Naive thymus-derived CD8-positive, alpha-beta T cell (primary cell): ENCODE measurements around the gene ITPR3. TPM values are rescaled to one million over a fixed set of nuclear protein-coding genes. Genes with fewer than 3 reads are reported as not detected.

Source experiments
- ATAC-seq, 2 donors: fragments of 150-1000 bp; cut with Tn5 transposase in 1 of 2; sonication (Bioruptor Pico), chemical (Tn5 transposase) in 1 of 2; 1 replicate in 1 of 2; 2 replicates in 1 of 2; pipeline ENCODE4 v1.10.0; 2021; ENCODE audit warnings: mild to moderate bottlenecking in 2 of 2, moderate library complexity in 2 of 2
- POLR2A ChIA-PET: fragments of 350-600 bp; sonication (Branson Sonifier 250); formaldehyde crosslinking; loops from one replicate; lab custom pipeline; 2021; ENCODE audit warnings: antibody characterized with exemption; lab: Charles Lee
- DNase-seq, 10 donors: peaks; one replicate each; pipeline versions ENCODE4 v3.0.0 to v3.0.0-alpha.2; 2020 to 2022
- H3K27ac Mint-ChIP-seq, 10 donors: one replicate each; pipeline ENCODE4 v1.8.0; 2020 to 2022; ENCODE audit warnings: mild to moderate bottlenecking in 10 of 10, mixed read lengths in 10 of 10, moderate library complexity in 4 of 10, inconsistent platforms in 1 of 10
- H3K27me3 Mint-ChIP-seq, 5 donors: one replicate each; pipeline ENCODE4 v1.8.0; 2021 to 2022; ENCODE audit warnings: mixed read lengths in 5 of 5
- H3K36me3 Mint-ChIP-seq, 3 donors: one replicate each; pipeline ENCODE4 v1.8.0; 2020 to 2022; ENCODE audit warnings: mixed read lengths in 3 of 3, mild to moderate bottlenecking in 2 of 3, inconsistent platforms in 1 of 3
- H3K4me1 Mint-ChIP-seq, 4 donors: one replicate each; pipeline ENCODE4 v1.8.0; 2021 to 2022; ENCODE audit warnings: mixed read lengths in 4 of 4
- H3K4me3 Mint-ChIP-seq, 10 donors: one replicate each; pipeline ENCODE4 v1.8.0; 2020 to 2022; ENCODE audit warnings: mild to moderate bottlenecking in 10 of 10, mixed read lengths in 10 of 10, moderate library complexity in 6 of 10, inconsistent platforms in 1 of 10
- H3K9me3 Mint-ChIP-seq, 9 donors: one replicate each; pipeline ENCODE4 v1.8.0; 2020 to 2022; ENCODE audit warnings: mixed read lengths in 9 of 9, mild to moderate bottlenecking in 3 of 9, inconsistent platforms in 1 of 9, moderate library complexity in 1 of 9
- polyA plus RNA-seq, 3 donors: library from polyadenylated mRNA; unstranded; fragments of 300-500 nt; fragmentation: Illumina TruSeq; gene quantifications; one replicate each; pipeline ENCODE4 v1.2.3, GENCODE V29; 2021
- total RNA-seq, 8 experiments: library from RNA in 2 of 8; stranded (reverse) in 2 of 8; gene quantifications; one replicate each; pipeline ENCODE4 v1.2.3 and lab custom pipeline; 2021 to 2026

The ITPR3 gene
- total and polyA plus RNA-seq, 5 experiments from 2014 or later = 0.98 to 46.2 (median 4.9) TPM

DNA sequence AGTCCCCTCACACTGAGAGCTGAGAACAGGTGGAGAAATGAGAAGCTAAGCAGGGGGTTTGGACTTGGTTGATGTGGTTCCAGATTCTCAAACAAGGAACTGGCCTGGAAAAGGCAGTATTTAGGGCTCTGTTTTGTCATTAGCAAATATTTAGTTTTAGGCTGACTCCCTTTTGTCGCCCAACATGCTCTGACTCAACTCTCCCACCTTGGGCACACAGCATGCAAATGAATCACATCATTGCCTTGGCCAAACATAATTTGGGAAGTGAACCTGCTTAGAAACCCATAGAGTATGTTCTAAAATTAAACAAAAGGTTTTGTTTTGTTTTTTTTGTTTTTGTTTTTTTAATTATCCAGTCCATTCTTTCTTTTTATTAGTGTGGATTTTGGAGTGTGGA, 99.9 kb downstream of the ITPR3 start:
- Mint-ChIP-seq H3K4me3 (no peak overlapping the region), H3K36me3 (no peaks in the 10 kb centered on the region), H3K4me1 (peaks cover 13 to 24% (median 20%) of the 10 kb centered on the region in 4 donors), H3K9me3 (no peaks in the 10 kb centered on the region), H3K27ac (no peak overlapping the region), H3K27me3 (peaks cover 0 to 12% (median 4%) of the 10 kb centered on the region in 5 donors)
- POLR2A ChIA-PET = no interaction called here
- ATAC-seq (no peak), DNase-seq (no peak)

- peaks cover 0 to 12% (median 4%) of the 10 kb centered on the region in 5 donors for H3K27me3 Mint-ChIP-seq
- peaks cover 13 to 24% (median 20%) of the 10 kb centered on the region in 4 donors for H3K4me1 Mint-ChIP-seq
- H3K9me3 Mint-ChIP-seq = no peaks in the 10 kb centered on the region
- no peaks in the 10 kb centered on the region for H3K36me3 Mint-ChIP-seq
- ATAC-seq (no peak), DNase-seq (no peak)
- POLR2A ChIA-PET = interaction anchor here (0.7 kb wide), 1 partner anchor 28 kb away, joined by 3 read pairs; no protein-coding TSS in a partner anchor
- H3K4me3 Mint-ChIP-seq = no peak overlapping the region
- no peak overlapping the region for H3K27ac Mint-ChIP-seq
Measured at GRCh38 chr6:33721508-33721907, 100.4 kb downstream of the ITPR3 start.

GRCh38 chr6:33722103-33722623, 101.0 kb downstream of the ITPR3 start:
- peaks cover 16 to 24% (median 20%) of the 10 kb centered on the region in 4 donors for H3K4me1 Mint-ChIP-seq
- no peaks in the 10 kb centered on the region for H3K36me3 Mint-ChIP-seq
- no peak overlapping the region for H3K4me3 Mint-ChIP-seq
- H3K27ac Mint-ChIP-seq = no peak overlapping the region
- peaks cover 0 to 12% (median 4%) of the 10 kb centered on the region in 5 donors for H3K27me3 Mint-ChIP-seq
- DNase-seq = no peak
- ATAC-seq = no peak
- POLR2A ChIA-PET = interaction anchor here (0.7 kb wide), 1 partner anchor 27 kb away, joined by 3 read pairs; no protein-coding TSS in a partner anchor
- H3K9me3 Mint-ChIP-seq = no peaks in the 10 kb centered on the region

- H3K4me1 Mint-ChIP-seq = peaks cover 16 to 24% (median 20%) of the 10 kb centered on the region in 4 donors
- ATAC-seq (no peak), DNase-seq (no peak)
- H3K9me3 Mint-ChIP-seq = no peaks in the 10 kb centered on the region
- H3K36me3 Mint-ChIP-seq = no peaks in the 10 kb centered on the region
- POLR2A ChIA-PET = interaction anchor here (0.6 to 2.2 kb wide), 3 partner anchors 12 to 1893 kb away, joined by 4 to 16 read pairs (median 5); partner anchors contain the start of gene UQCC2
- H3K4me3 Mint-ChIP-seq = peak overlapping the region in 8 of 10 donors; percentile 46 to 80 (median 70)
- H3K27me3 Mint-ChIP-seq = peaks cover 0 to 12% (median 4%) of the 10 kb centered on the region in 5 donors
- H3K27ac Mint-ChIP-seq = peak overlapping the region in 7 of 10 donors; percentile 52 to 90 (median 87)
Measured at GRCh38 chr6:33723371-33724085, 102.4 kb downstream of the ITPR3 start.

GRCh38 chr6:33724102-33725023, 103.2 kb downstream of the ITPR3 start:
- H3K27me3 Mint-ChIP-seq = peaks cover 0 to 12% (median 2%) of the 10 kb centered on the region in 5 donors
- no peaks in the 10 kb centered on the region for H3K36me3 Mint-ChIP-seq
- no peaks in the 10 kb centered on the region for H3K9me3 Mint-ChIP-seq
- POLR2A ChIA-PET = interaction anchor here (1.0 to 2.2 kb wide), 2 partner anchors 13 to 21 kb away, joined by 4 to 16 read pairs; partner anchors contain the start of gene UQCC2
- DNase-seq (peak in 2 of 10 donors; percentile 22 to 24), ATAC-seq (peak; percentile 85 to 89)
- peak overlapping the region; percentile 1 to 90 (median 82) for H3K27ac Mint-ChIP-seq
- peaks cover 16 to 24% (median 20%) of the 10 kb centered on the region in 4 donors for H3K4me1 Mint-ChIP-seq
- H3K4me3 Mint-ChIP-seq = peak overlapping the region; percentile 24 to 80 (median 68)

GRCh38 chr6:33725222-33725621, 104.1 kb downstream of the ITPR3 start:
- Mint-ChIP-seq H3K27me3 (peaks cover 0 to 6% (median under 1%) of the 10 kb centered on the region in 5 donors), H3K9me3 (no peaks in the 10 kb centered on the region), H3K4me1 (peaks cover 17 to 24% (median 20%) of the 10 kb centered on the region in 4 donors), H3K27ac (peak overlapping the region in 5 of 10 donors; percentile 7 to 84 (median 43)), H3K4me3 (peak overlapping the region in 2 of 10 donors; percentile 22 to 51), H3K36me3 (no peaks in the 10 kb centered on the region)
- DNase-seq = no peak
- POLR2A ChIA-PET = interaction anchor here (1.2 kb wide), 1 partner anchor 10 kb away, joined by 3 read pairs; no protein-coding TSS in a partner anchor
- no peak for ATAC-seq

- POLR2A ChIA-PET = interaction anchor here (1.2 kb wide), 1 partner anchor 11 kb away, joined by 3 read pairs; no protein-coding TSS in a partner anchor
- peaks cover 17 to 24% (median 21%) of the 10 kb centered on the region in 4 donors for H3K4me1 Mint-ChIP-seq
Measured at GRCh38 chr6:33725891-33726673, 105.0 kb downstream of the ITPR3 start.

DNA sequence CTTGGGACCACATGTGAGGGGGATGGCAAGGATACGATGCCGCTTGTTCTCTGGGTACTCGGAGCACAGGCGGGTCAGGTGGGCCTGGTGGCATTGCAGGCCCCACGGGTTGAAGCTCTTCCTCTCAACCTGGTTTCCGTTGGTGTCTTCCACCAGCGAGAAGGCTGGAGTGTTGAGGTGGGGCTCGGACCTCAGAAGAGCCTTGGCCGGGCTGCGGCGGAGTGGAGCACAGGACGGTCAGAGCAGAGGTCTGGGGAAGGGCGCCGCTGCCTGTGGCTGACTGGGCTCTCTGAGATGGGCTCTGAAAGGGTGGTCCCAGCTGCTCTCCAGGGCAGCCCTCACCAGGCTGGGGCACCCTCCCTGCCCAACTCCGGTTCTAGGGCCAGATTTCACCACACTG, 105.6 kb downstream of the ITPR3 start:
- DNase-seq (no peak), ATAC-seq (no peak)
- POLR2A ChIA-PET = no interaction called here
- Mint-ChIP-seq H3K4me3 (no peak overlapping the region), H3K27ac (peak overlapping the region in 2 of 10 donors; percentile 44 to 80), H3K9me3 (no peaks in the 10 kb centered on the region), H3K4me1 (peaks cover 17 to 24% (median 21%) of the 10 kb centered on the region in 4 donors), H3K27me3 (peaks cover 0 to 2% (median 0%) of the 10 kb centered on the region in 5 donors), H3K36me3 (no peaks in the 10 kb centered on the region)

More at GRCh38 chr6:33725891-33726673, 105.0 kb downstream of the ITPR3 start:
- Mint-ChIP-seq H3K27me3 (peaks cover 0 to 2% (median 0%) of the 10 kb centered on the region in 5 donors), H3K4me3 (peak overlapping the region in 1 of 10 donors; percentile 18), H3K9me3 (no peaks in the 10 kb centered on the region), H3K27ac (peak overlapping the region in 5 of 10 donors; percentile 11 to 80 (median 44)), H3K36me3 (no peaks in the 10 kb centered on the region)
- ATAC-seq (no peak), DNase-seq (no peak)

GRCh38 chr6:33727126-33727525, 106.0 kb downstream of the ITPR3 start:
- no peak for ATAC-seq
- H3K27me3 Mint-ChIP-seq = peaks cover 0 to 2% (median 0%) of the 10 kb centered on the region in 5 donors
- H3K4me3 Mint-ChIP-seq = no peak overlapping the region
- no peaks in the 10 kb centered on the region for H3K9me3 Mint-ChIP-seq
- no peaks in the 10 kb centered on the region for H3K36me3 Mint-ChIP-seq
- no peak overlapping the region for H3K27ac Mint-ChIP-seq
- peaks cover 17 to 24% (median 21%) of the 10 kb centered on the region in 4 donors for H3K4me1 Mint-ChIP-seq
- POLR2A ChIA-PET = no interaction called here
- DNase-seq = peak in 1 of 10 donors; percentile 22

- no peak overlapping the region for H3K27ac Mint-ChIP-seq
- peaks cover 16 to 24% (median 21%) of the 10 kb centered on the region in 4 donors for H3K4me1 Mint-ChIP-seq
- no peaks in the 10 kb centered on the region for H3K9me3 Mint-ChIP-seq
- no peaks in the 10 kb centered on the region for H3K36me3 Mint-ChIP-seq
- peaks cover 0 to 2% (median 0%) of the 10 kb centered on the region in 5 donors for H3K27me3 Mint-ChIP-seq
- POLR2A ChIA-PET = no interaction called here
- DNase-seq (peak in 1 of 10 donors; percentile 21), ATAC-seq (no peak)
- no peak overlapping the region for H3K4me3 Mint-ChIP-seq
Measured at GRCh38 chr6:33727932-33728331, 106.8 kb downstream of the ITPR3 start.

DNA sequence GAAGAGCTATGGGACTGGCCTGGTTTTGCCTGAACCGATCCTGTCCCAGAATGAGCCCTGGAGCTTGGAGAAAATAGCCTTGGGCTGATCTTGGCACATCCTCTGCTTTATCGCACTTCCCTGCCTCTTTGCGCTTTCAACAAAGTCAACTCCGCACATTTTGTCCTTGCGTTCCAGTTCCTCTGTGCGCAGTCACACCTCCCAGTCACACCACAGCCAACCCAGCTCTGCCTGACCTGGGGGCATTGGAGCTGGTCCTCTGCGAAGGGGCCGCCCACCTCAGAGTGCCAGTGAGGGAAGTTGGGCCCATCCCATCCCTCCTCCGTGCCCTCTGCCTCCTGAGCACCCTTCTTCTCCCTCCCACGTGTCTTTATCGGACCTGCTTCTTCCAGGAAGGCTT, 107.3 kb downstream of the ITPR3 start:
- POLR2A ChIA-PET = no interaction called here

More for the DNA sequence above, 107.3 kb downstream of the ITPR3 start:
- peaks cover 14 to 22% (median 18%) of the 10 kb centered on the region in 4 donors for H3K4me1 Mint-ChIP-seq
- ATAC-seq (no peak), DNase-seq (peak in 1 of 10 donors; percentile 36)
- H3K4me3 Mint-ChIP-seq = no peak overlapping the region
- H3K9me3 Mint-ChIP-seq = no peaks in the 10 kb centered on the region
- H3K36me3 Mint-ChIP-seq = no peaks in the 10 kb centered on the region
- H3K27ac Mint-ChIP-seq = no peak overlapping the region
- H3K27me3 Mint-ChIP-seq = peaks cover 0 to 2% (median 0%) of the 10 kb centered on the region in 5 donors
